Muscle of leg (tissue), 11 donors: Measurements from ENCODE around the gene IQSEC1. TPM values are rescaled to one million over a fixed set of nuclear protein-coding genes. Genes with fewer than 3 reads are reported as not detected.

Source experiments
- DNase-seq: peaks from one replicate; pipeline ENCODE4 v3.0.0; 2013
- H3K27ac ChIP-seq: one replicate; pipeline ENCODE4 v1.5.1; 2013; ENCODE audit warnings: mild to moderate bottlenecking, low read length, control low read depth
- H3K27me3 ChIP-seq: one replicate; pipeline ENCODE4 v1.6.1; 2013; ENCODE audit warnings: low read length; ENCODE audit not compliant: control insufficient read depth, insufficient read depth
- H3K36me3 ChIP-seq: one replicate; pipeline ENCODE4 v1.6.1; 2013; ENCODE audit warnings: low read length; ENCODE audit not compliant: control insufficient read depth, insufficient read depth
- H3K4me1 ChIP-seq: one replicate; pipeline ENCODE4 v1.6.1; 2013; ENCODE audit warnings: low read length; ENCODE audit not compliant: control insufficient read depth, insufficient read depth
- H3K4me3 ChIP-seq: one replicate; pipeline ENCODE4 v1.5.1; 2013; ENCODE audit warnings: low read length, control low read depth
- H3K9me3 ChIP-seq: replicated peaks from 2 replicates; pipeline ENCODE4 v1.6.1; 2013; ENCODE audit warnings: low read depth, low read length; ENCODE audit not compliant: control insufficient read depth
- WGBS: methylation state at CpG from one replicate; pipeline ENCODE4 v1.1.5; 2013; ENCODE audit warnings: missing lambda C conversion rate; ENCODE audit not compliant: insufficient coverage; 5-methylcytosine and 5-hydroxymethylcytosine counted together
- polyA plus RNA-seq, 8 donors: library from polyadenylated mRNA; unstranded; fragments of 120-200 nt; gene quantifications; one replicate each; pipeline versions ENCODE4 v1.2.1 to v1.2.3, GENCODE V29; 2013; ENCODE audit warnings: inconsistent platforms in 1 of 8, low replicate concordance in 1 of 8; ENCODE audit not compliant: insufficient read length in 8 of 8, insufficient read depth in 1 of 8
- total RNA-seq: library from RNA; stranded (reverse); fragments of 120-200 nt; gene quantifications from one replicate; pipeline ENCODE4 v1.2.4, GENCODE V29; 2013

The IQSEC1 gene
- total and polyA plus RNA-seq, 9 donors: 25.1 to 48.3 (median 43.8) TPM

GRCh38 chr3:12902181-12902999 lies 170.8 kb downstream of the IQSEC1 start:
- Histone ChIP-seq H3K4me3 (no peak overlapping the region), H3K4me1 (peaks cover 44% of the 10 kb centered on the region), H3K27me3 (no peaks in the 10 kb centered on the region), H3K27ac (no peak overlapping the region), H3K9me3 (no peaks in the 10 kb centered on the region), H3K36me3 (peaks cover 81% of the 10 kb centered on the region)
- WGBS: 90% methylated on average over 9 of the region's 24 CpGs
- DNase-seq: no peak

GRCh38 chr3:12901623-12902045 lies 171.6 kb downstream of the IQSEC1 start:
- WGBS: 80% methylated on average over 3 of the region's 6 CpGs
- peaks cover 76% of the 10 kb centered on the region for H3K36me3 ChIP-seq

GRCh38 chr3:12900885-12901411 lies 172.3 kb downstream of the IQSEC1 start:
- peaks cover 33% of the 10 kb centered on the region for H3K4me1 ChIP-seq
- no peaks in the 10 kb centered on the region for H3K27me3 ChIP-seq
- no peak for DNase-seq
- H3K9me3 ChIP-seq: no peaks in the 10 kb centered on the region
- H3K4me3 ChIP-seq: no peak overlapping the region
- WGBS: 96% methylated on average over 18 of the region's 22 CpGs
- H3K27ac ChIP-seq: no peak overlapping the region
- peaks cover 70% of the 10 kb centered on the region for H3K36me3 ChIP-seq

More at GRCh38 chr3:12901623-12902045, 171.6 kb downstream of the IQSEC1 start:
- Histone ChIP-seq H3K9me3 (no peaks in the 10 kb centered on the region), H3K27me3 (no peaks in the 10 kb centered on the region), H3K27ac (no peak overlapping the region), H3K4me3 (no peak overlapping the region), H3K4me1 (peaks cover 36% of the 10 kb centered on the region)
- DNase-seq: no peak

GRCh38 chr3:12898965-12899755 lies 174.1 kb downstream of the IQSEC1 start:
- WGBS: 83% methylated on average over 36 of the region's 40 CpGs
- no peaks in the 10 kb centered on the region for H3K27me3 ChIP-seq
- no peak for DNase-seq
- no peaks in the 10 kb centered on the region for H3K9me3 ChIP-seq
- peaks cover 57% of the 10 kb centered on the region for H3K36me3 ChIP-seq
- no peak overlapping the region for H3K27ac ChIP-seq
- H3K4me3 ChIP-seq: no peak overlapping the region
- H3K4me1 ChIP-seq: peaks cover 30% of the 10 kb centered on the region

GRCh38 chr3:12898290-12898964 lies 174.8 kb downstream of the IQSEC1 start:
- H3K27me3 ChIP-seq: no peaks in the 10 kb centered on the region
- no peaks in the 10 kb centered on the region for H3K9me3 ChIP-seq
- DNase-seq: no peak
- peaks cover 27% of the 10 kb centered on the region for H3K4me1 ChIP-seq
- H3K4me3 ChIP-seq: no peak overlapping the region
- 85% methylated on average over 19 of the region's 22 CpGs for WGBS
- H3K27ac ChIP-seq: no peak overlapping the region
- peaks cover 52% of the 10 kb centered on the region for H3K36me3 ChIP-seq

- Histone ChIP-seq H3K27ac (no peak overlapping the region), H3K36me3 (peaks cover 44% of the 10 kb centered on the region), H3K27me3 (no peaks in the 10 kb centered on the region), H3K9me3 (no peaks in the 10 kb centered on the region), H3K4me3 (no peak overlapping the region), H3K4me1 (peaks cover 25% of the 10 kb centered on the region)
- DNase-seq: no peak
- 72% methylated on average over 6 of the region's 13 CpGs for WGBS
These were observed 175.6 kb downstream of the IQSEC1 start for GRCh38 chr3:12897381-12898289.

GRCh38 chr3:12896063-12896985 lies 176.9 kb downstream of the IQSEC1 start:
- 39% methylated on average over 5 of the region's 14 CpGs for WGBS
- peak; percentile 83 for DNase-seq
- Histone ChIP-seq H3K27ac (peak overlapping the region; percentile 17), H3K4me3 (no peak overlapping the region), H3K27me3 (peaks cover 2% of the 10 kb centered on the region), H3K4me1 (peaks cover 24% of the 10 kb centered on the region), H3K36me3 (peaks cover 33% of the 10 kb centered on the region), H3K9me3 (no peaks in the 10 kb centered on the region)

GRCh38 chr3:12895391-12896062 lies 177.7 kb downstream of the IQSEC1 start:
- no peak overlapping the region for H3K4me3 ChIP-seq
- DNase-seq: no peak
- H3K9me3 ChIP-seq: no peaks in the 10 kb centered on the region
- no peak overlapping the region for H3K27ac ChIP-seq
- peaks cover 25% of the 10 kb centered on the region for H3K36me3 ChIP-seq
- peaks cover 24% of the 10 kb centered on the region for H3K4me1 ChIP-seq
- WGBS: 54% methylated on average over 13 of the region's 13 CpGs
- H3K27me3 ChIP-seq: peaks cover 2% of the 10 kb centered on the region
